Endothelial cell of umbilical vein (primary cell): ENCODE results near the gene SEPTIN11. TPM values are rescaled to one million over a fixed set of nuclear protein-coding genes. Genes with fewer than 3 reads are reported as not detected.
A peak's percentile ranks its signal among the peaks of the same experiment; 100 is the strongest.

Experiments used
- BruUV-seq: library from RNA; stranded (reverse); fragments of 400-500 nt; replicated peaks from 2 replicates; lab custom pipeline; 2021; lab: Mats Ljungman, UMichigan
- CTCF ChIA-PET: fragments of 300-600, 350-600 bp; sonication (Branson Sonifier 250); formaldehyde crosslinking; loops from one replicate; lab custom pipeline; 2021; ENCODE audit warnings: antibody characterized with exemption, inconsistent platforms; lab: Charles Lee
- POLR2A ChIA-PET: fragments of 300-600, 350-600 bp; sonication (Branson Sonifier 250); formaldehyde crosslinking; loops from one replicate; lab custom pipeline; 2021; ENCODE audit warnings: antibody characterized with exemption, inconsistent platforms; lab: Charles Lee
- DNase-seq: peaks from one replicate; pipeline ENCODE4 v3.0.0-alpha.2; 2011; ENCODE audit warnings: low read depth, low spot score
- FAIRE-seq: peaks from 2 replicates; lab custom pipeline; 2011; peaks lifted over from hg19 to GRCh38; lab: Jason Lieb, UNC
- H2AFZ ChIP-seq: 2 replicates; pipeline ENCODE4 v1.6.0; 2012; ENCODE audit warnings: low read depth, low read length, control low read depth, inconsistent platforms
- H3K27ac ChIP-seq: 2 replicates; pipeline ENCODE4 v1.5.1; 2011; ENCODE audit warnings: low read depth, mild to moderate bottlenecking, control low read depth, low read length, moderate library complexity; ENCODE audit not compliant: insufficient read depth
- H3K27me3 ChIP-seq, 2 experiments: 2 replicates each; pipeline versions ENCODE4 v1.6.0 to v1.6.1; 2011; ENCODE audit warnings: low read length in 2 of 2, mixed read lengths in 1 of 2; ENCODE audit not compliant: control insufficient read depth in 2 of 2, insufficient read depth in 2 of 2
- H3K36me3 ChIP-seq, 2 experiments: 2 replicates in 1 of 2; 3 replicates in 1 of 2; pipeline ENCODE4 v1.5.1; 2011; ENCODE audit warnings: low read length in 2 of 2, mild to moderate bottlenecking in 1 of 2, moderate library complexity in 1 of 2; ENCODE audit not compliant: control insufficient read depth in 2 of 2, insufficient read depth in 2 of 2; ENCODE audit errors: extremely low read depth in 1 of 2
- H3K4me1 ChIP-seq: 3 replicates; pipeline ENCODE4 v1.5.1; 2011; ENCODE audit warnings: mild to moderate bottlenecking, low read length; ENCODE audit not compliant: control insufficient read depth, insufficient read depth; ENCODE audit errors: extremely low read depth
- H3K4me2 ChIP-seq: 2 replicates; pipeline ENCODE4 v1.6.1; 2011; ENCODE audit warnings: low read length, control low read depth, mixed read lengths; ENCODE audit not compliant: insufficient read depth
- H3K4me3 ChIP-seq, 3 experiments: fragments of 200-600 bp in 1 of 3; sonication (generic), shearing (Covaris generic) in 1 of 3; replicated peaks in 1 of 3; 2 replicates each; pipeline ENCODE4 v1.5.1; 2011 to 2016; ENCODE audit warnings: control low read depth in 3 of 3, low read length in 3 of 3, mild to moderate bottlenecking in 2 of 3, inconsistent platforms in 1 of 3, low read depth in 1 of 3, moderate library complexity in 1 of 3; ENCODE audit not compliant: insufficient read depth in 1 of 3
- H3K79me2 ChIP-seq: 2 replicates; pipeline ENCODE4 v1.6.0; 2012; ENCODE audit warnings: low read length, inconsistent platforms; ENCODE audit not compliant: control insufficient read depth, insufficient read depth
- H3K9ac ChIP-seq: replicated peaks from 2 replicates; pipeline ENCODE3; 2011; ENCODE audit warnings: low read length, control low read depth; ENCODE audit not compliant: insufficient read depth; ENCODE audit errors: extremely low read depth
- H3K9me1 ChIP-seq: replicated peaks from 3 replicates; pipeline ENCODE4 v1.6.0; 2011; ENCODE audit warnings: mild to moderate bottlenecking, low read length; ENCODE audit not compliant: control insufficient read depth, insufficient read depth; ENCODE audit errors: extremely low read depth
- H3K9me3 ChIP-seq: replicated peaks from 2 replicates; pipeline ENCODE4 v1.5.1; 2012; ENCODE audit warnings: low read length, inconsistent platforms; ENCODE audit not compliant: control insufficient read depth, insufficient read depth
- H4K20me1 ChIP-seq: replicated peaks from 2 replicates; pipeline ENCODE3; 2011; ENCODE audit warnings: mild to moderate bottlenecking, low read length; ENCODE audit not compliant: control insufficient read depth, insufficient read depth; ENCODE audit errors: extremely low read depth
- EZH2 ChIP-seq: IDR thresholded peaks from 2 replicates; pipeline ENCODE4 v1.6.1; 2012; ENCODE audit warnings: borderline replicate concordance, low read depth, mild to moderate bottlenecking, moderate library complexity, low read length, inconsistent platforms; ENCODE audit not compliant: severe bottlenecking
- JUN ChIP-seq: IDR thresholded peaks from 2 replicates; pipeline ENCODE4 v1.6.1; 2011; ENCODE audit warnings: borderline replicate concordance, low read depth; ENCODE audit not compliant: insufficient read length, insufficient read depth
- MYC ChIP-seq: IDR thresholded peaks from one replicate; pipeline ENCODE4 v1.6.1; 2011; ENCODE audit warnings: mild to moderate bottlenecking, low read depth, low read length
- POLR2A ChIP-seq: IDR thresholded peaks from 2 replicates; pipeline ENCODE4 v1.6.1; 2012; ENCODE audit warnings: low read depth, mild to moderate bottlenecking, control low read depth, low read length
- dilution Hi-C: fragments of 300-500 bp; cut with MboI; formaldehyde crosslinking; loops from one replicate; pipeline ENCODE4 v1.15.0; 2019; ENCODE audit warnings: low sequenced_read_pairs; ENCODE audit not compliant: extremely low pct_ligation_motif_present
- intact Hi-C: fragments of 100-400 bp; cut with micrococcal nuclease; formaldehyde crosslinking; loops from one replicate; pipeline ENCODE4 v1.10.0; 2022
- polyA plus RNA-seq, 4 experiments: library from polyadenylated mRNA; depleted of rRNA in 3 of 4; stranded (reverse) in 3 of 4; unstranded in 1 of 4; fragments of >200 nt; gene quantifications; 2 replicates each; pipeline versions ENCODE4 v1.2.1 to v1.2.3, GENCODE V29; 2011 to 2012; ENCODE audit warnings: missing spikeins in 1 of 4
- total RNA-seq: library from RNA; stranded (reverse); gene quantifications from 2 replicates; pipeline ENCODE4 v1.2.3, GENCODE V29; 2021

Gene SEPTIN11
- total and polyA plus RNA-seq, 2 donors (not counting 3 experiments of a cell fraction or from before 2014, with no cell fraction given) = 69.4 to 202 TPM

DNA sequence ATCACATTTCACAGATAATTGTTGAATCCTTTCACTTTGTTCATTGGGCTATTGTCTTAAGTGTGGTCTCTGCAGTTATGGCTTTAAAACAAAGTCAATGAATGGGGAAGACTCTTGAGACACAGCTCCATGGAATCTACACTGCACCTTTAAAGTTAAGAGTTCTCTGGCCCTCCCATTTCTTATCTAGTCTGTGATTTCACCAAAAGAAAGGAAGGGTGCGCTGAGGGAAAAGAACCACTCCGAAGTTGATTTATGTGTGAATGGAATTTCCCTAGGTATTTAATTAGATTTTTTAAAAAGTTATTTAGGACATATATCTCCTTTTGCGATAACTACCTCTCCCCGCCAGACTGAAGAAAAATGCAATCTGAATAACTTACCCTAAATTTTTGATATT, 2.5 kb downstream of the SEPTIN11 start:
- no peak for DNase-seq
- no TSS peak for BruUV-seq
- Histone ChIP-seq H2AFZ (no peak overlapping the region), H3K27me3 (no peaks in the 10 kb centered on the region), H3K4me2 (peak overlapping the region; percentile 83), H3K27ac (no peak overlapping the region), H3K79me2 (peaks cover 79% of the 10 kb centered on the region), H4K20me1 (no peaks in the 10 kb centered on the region), H3K4me3 (peak overlapping the region in 1 of 3 experiments; percentile 1), H3K36me3 (no peaks in the 10 kb centered on the region), H3K9me1 (no peaks in the 10 kb centered on the region), H3K9ac (no peak overlapping the region), H3K4me1 (peaks cover 19% of the 10 kb centered on the region), H3K9me3 (no peaks in the 10 kb centered on the region)
- intact Hi-C loops (no loop called here), dilution Hi-C loops (no loop called here)
- no peak for FAIRE-seq
- no peak for TF ChIP-seq POLR2A
- no peak for TF ChIP-seq EZH2
- CTCF ChIA-PET = interaction anchor here (0.8 to 4.3 kb wide), 7 partner anchors 10 to 93 kb away, joined by 3 to 14 read pairs (median 8); no protein-coding TSS in a partner anchor
- POLR2A ChIA-PET = interaction anchor here (3.4 kb wide), 1 partner anchor 56 kb away, joined by 24 read pairs; no protein-coding TSS in a partner anchor

DNA sequence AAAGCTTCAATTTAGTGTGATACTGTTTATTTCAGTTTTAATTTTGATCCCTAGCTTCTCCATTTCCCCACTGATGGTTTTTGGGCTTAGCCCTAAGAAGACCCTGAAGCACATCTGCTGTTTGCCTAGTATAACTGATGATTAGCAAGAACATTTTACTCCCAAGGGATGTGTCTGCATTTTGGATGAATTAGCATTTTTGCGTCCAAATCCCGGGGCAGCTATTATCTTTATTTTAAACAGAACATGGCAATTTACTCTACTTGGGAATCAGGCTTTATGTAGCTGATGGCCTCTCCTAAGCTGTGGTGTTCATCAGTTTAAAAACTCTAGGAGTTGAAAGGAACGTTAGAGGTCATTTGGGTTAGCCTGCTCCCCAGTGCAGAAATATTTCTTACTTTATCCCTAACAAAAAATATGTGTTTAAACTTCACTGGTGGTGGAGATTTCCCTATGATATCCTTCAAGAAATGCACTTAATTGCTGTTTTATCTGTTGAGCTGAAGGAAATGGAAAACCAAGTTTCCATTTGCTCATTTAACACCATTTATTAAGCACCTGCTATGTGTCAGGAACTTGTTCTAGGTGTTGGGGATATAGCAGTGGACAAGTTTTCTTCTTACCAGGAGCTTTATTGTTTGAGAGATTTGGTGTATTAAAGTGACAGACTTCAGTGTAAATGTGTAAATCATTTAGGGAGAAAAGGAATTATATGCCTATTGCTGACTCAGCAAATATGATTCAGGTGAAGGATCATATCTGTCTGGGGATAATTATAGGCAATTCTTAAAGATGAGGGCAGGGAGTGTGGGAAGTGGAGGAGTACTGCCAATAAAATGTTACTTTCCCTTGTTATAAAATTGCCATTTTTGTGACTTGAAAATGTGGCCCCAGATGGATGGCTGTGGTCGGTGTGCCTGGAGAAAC, 3.4 kb downstream of the SEPTIN11 start:
- no peak for FAIRE-seq
- H3K9me1 ChIP-seq = no peaks in the 10 kb centered on the region
- ChIA-PET POLR2A (no interaction called here), CTCF (interaction anchor here (0.8 to 2.4 kb wide), 4 partner anchors 19 to 92 kb away, joined by 3 to 9 read pairs (median 4); no protein-coding TSS in a partner anchor)
- intact Hi-C loops = no loop called here
- no peak overlapping the region for H3K4me3 ChIP-seq
- H3K27me3 ChIP-seq = no peaks in the 10 kb centered on the region
- H3K4me1 ChIP-seq = peaks cover 19% of the 10 kb centered on the region
- H3K9me3 ChIP-seq = no peaks in the 10 kb centered on the region
- DNase-seq = no peak
- H3K79me2 ChIP-seq = peaks cover 87% of the 10 kb centered on the region
- no peak overlapping the region for H3K9ac ChIP-seq
- TF ChIP-seq JUN (no peak), POLR2A (no peak), MYC (no peak)
- no TSS peak for BruUV-seq
- no peak overlapping the region for H3K27ac ChIP-seq
- dilution Hi-C loops = no loop called here
- no peak overlapping the region for H3K4me2 ChIP-seq
- H4K20me1 ChIP-seq = no peaks in the 10 kb centered on the region
- H2AFZ ChIP-seq = no peak overlapping the region
- no peaks in the 10 kb centered on the region for H3K36me3 ChIP-seq
